GM06990 (cell line): ENCODE measurements around the gene KDM6A.
"Not testable (repeated sequence)": the region's sequence is repeated elsewhere in the genome, so short reads cannot be mapped to it uniquely, and the experiment has no call there.

Experiments used
- DNase-seq: peaks from one replicate; pipeline ENCODE4 v3.0.0-alpha.2; 2011; ENCODE audit not compliant: insufficient read length; ENCODE audit errors: extremely low read depth
- H3K27me3 ChIP-seq: replicated peaks from 2 replicates; pipeline ENCODE4 v1.6.0; 2011; ENCODE audit warnings: low read length; ENCODE audit not compliant: control insufficient read depth, insufficient read depth
- H3K36me3 ChIP-seq: 2 replicates; pipeline ENCODE4 v1.5.1; 2011; ENCODE audit warnings: low read length; ENCODE audit not compliant: control insufficient read depth, insufficient read depth
- H3K4me3 ChIP-seq: replicated peaks from 2 replicates; pipeline ENCODE4 v1.5.1; 2011; ENCODE audit warnings: low read depth, mild to moderate bottlenecking, control low read depth, low read length
- TF ChIP-seq, protein P1 (sequence below): IDR thresholded peaks from 2 replicates; pipeline ENCODE4 v1.5.1; 2011; ENCODE audit warnings: low read length, control low read depth, mild to moderate bottlenecking, inconsistent platforms; ENCODE audit not compliant: insufficient read depth, poor library complexity, severe bottlenecking

KDM6A gene

DNA sequence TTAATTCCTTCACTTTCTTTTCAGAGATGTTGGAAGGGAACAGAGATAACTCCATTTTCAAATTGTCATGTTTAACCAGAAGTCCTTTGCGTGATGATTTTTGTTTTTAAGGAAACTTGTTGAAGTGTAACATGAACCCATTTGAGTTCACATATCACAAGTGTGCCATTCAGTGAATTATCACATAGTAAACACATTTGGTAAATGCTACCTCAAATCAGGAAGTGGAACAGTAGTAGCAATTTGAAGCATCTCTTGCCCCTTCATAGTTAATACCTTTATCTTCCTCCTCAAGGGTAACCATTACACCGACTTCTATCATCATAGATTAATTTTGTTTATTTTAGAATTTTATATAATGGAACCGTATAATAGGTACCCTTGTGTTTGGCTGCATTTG lies 35.8 kb downstream of the KDM6A start:
- Histone ChIP-seq H3K36me3 (no peaks in the 10 kb centered on the region), H3K27me3 (no peaks in the 10 kb centered on the region), H3K4me3 (no peak overlapping the region)
- no peak for DNase-seq
- TF ChIP-seq, protein P1, sequence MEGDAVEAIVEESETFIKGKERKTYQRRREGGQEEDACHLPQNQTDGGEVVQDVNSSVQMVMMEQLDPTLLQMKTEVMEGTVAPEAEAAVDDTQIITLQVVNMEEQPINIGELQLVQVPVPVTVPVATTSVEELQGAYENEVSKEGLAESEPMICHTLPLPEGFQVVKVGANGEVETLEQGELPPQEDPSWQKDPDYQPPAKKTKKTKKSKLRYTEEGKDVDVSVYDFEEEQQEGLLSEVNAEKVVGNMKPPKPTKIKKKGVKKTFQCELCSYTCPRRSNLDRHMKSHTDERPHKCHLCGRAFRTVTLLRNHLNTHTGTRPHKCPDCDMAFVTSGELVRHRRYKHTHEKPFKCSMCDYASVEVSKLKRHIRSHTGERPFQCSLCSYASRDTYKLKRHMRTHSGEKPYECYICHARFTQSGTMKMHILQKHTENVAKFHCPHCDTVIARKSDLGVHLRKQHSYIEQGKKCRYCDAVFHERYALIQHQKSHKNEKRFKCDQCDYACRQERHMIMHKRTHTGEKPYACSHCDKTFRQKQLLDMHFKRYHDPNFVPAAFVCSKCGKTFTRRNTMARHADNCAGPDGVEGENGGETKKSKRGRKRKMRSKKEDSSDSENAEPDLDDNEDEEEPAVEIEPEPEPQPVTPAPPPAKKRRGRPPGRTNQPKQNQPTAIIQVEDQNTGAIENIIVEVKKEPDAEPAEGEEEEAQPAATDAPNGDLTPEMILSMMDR = no peak

DNA sequence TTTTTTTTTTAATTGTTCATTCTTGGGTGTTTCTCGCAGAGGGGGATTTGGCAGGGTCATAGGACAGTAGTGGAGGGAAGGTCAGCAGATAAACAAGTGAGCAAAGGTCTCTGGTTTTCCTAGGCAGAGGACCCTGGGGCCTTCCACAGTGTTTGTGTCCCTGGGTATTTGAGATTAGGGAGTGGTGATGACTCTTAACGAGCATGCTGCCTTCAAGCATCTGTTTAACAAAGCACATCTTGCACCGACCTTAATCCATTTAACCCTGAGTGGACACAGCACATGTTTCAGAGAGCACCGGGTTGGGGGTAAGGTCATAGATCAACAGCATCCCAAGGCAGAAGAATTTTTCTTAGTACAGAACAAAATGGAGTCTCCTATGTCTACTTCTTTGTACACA lies 37.5 kb downstream of the KDM6A start:
- not testable (repeated sequence) for DNase-seq, H3K27me3 ChIP-seq, H3K36me3 ChIP-seq, H3K4me3 ChIP-seq

DNA sequence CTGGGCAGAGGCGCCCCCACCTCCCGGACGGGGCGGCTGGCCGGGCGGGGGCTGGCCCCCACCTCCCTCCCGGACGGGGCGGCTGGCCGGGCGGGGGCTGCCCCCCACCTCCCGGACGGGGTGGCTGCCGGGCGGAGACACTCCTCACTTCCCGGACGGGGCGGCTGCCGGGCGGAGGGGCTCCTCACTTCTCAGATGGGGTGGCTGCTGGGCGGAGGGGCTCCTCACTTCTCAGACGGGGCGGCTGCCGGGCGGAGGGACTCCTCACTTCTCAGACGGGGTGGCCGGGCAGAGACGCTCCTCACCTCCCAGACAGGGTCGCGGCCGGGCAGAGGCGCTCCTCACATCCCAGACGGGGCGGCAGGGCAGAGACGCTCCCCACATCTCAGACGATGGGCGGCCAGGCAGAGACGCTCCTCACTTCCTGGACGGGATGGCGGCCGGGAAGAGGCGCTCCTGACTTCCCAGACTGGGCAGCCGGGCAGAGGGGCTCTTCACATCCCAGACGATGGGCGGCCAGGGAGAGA lies 38.1 kb downstream of the KDM6A start:
- not testable (repeated sequence) for H3K36me3 ChIP-seq, H3K27me3 ChIP-seq, H3K4me3 ChIP-seq, DNase-seq

DNA sequence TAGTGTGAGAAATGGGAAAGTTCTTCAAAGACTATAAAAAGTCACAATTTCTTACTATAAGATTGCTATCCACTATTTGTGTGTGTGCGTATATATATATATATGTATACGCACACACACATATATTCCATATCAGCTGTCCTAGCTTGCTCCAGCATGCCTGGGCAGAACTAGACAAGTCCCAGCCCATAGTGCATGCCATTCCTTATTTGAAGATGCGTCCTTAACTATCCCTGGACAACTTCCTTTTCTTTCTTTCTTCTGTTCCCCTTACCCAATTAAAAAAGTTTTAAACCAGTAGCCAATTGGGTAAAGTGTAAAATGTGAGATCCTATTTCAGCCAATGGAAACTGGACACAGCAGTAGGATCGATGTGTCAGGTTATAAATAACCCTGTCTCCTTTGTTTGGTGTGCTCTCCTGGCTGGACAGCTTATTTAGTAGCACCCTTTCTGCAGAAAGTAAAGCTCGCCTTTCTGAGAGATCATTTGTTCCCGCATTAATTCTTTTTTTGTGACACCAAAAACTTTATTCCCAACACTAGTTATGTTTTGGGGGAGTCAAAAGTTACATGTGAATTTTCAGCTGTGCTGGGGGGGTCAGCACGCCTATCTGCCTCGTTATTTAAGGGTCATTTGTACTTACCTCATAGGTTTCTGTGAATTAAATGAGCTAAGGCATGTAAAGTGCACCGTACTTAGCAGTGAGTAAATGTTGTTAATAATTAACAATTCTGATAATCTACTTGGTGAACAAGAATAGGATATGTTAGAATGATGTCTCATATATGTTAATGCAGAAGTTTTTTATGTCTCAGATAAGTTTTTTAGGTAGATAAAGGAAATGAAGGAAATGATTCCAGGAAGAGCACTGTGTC lies 40.9 kb downstream of the KDM6A start:
- no peaks in the 10 kb centered on the region; the same call in 1 of the 2 replicates for H3K36me3 ChIP-seq

DNA sequence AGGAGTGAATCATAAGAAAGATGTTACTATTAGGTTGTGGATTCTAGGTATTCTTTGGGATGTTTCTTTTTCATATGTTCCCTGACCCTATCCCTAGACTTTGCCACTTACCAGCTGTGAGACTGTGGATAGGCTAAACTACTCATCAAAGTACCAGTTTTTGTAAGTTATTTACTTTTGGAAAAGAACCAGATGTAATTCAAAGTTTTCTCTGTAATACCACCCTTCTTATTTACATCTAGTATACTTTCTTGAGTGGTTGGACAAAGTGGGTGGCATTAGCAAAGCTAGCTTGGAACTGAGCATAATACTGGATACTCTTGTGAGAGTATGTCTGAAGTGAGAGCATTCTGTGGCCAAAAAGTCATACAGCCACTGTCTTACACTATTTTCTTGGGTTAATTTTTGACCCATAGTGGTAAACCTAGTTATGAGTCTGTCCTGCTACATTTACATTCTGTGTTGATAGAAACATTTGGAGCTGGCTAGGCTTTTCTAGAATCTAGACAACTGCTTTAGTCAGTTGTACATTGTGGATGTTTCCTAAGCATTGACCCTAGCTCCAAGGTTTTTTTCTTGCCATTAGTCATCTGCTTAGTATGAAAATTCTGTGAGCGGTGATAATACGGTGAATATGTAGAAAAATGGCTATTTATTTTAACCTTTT lies 41.7 kb downstream of the KDM6A start:
- DNase-seq = no peak

More for the DNA sequence above, 40.9 kb downstream of the KDM6A start:
- Histone ChIP-seq H3K27me3 (no peaks in the 10 kb centered on the region), H3K4me3 (no peak overlapping the region)
- no peak for DNase-seq
- TF ChIP-seq, protein P1 = no peak

DNA sequence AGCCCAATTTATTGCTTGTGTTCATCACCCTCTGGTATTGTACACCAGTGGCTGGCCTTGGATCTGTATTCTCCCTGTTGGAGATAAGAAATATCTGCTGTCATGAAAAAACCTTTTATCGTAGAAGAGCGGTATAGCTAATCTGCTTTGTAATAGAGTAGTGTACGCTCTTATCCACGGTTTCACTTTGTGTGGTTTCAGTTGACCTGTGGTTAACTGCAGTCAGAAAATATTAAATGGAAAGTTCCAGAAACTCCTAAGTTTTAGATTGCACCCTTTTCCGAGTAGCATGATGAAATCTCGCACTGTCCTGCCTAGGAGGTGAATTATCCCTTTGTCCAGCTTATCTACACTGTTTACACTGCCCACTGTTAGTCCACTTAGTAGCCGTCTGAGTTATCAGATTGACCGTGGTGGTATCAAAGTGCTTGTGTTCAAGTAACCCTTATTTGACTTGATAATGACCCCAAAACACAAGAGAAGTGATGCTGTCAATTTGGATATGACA lies 42.4 kb downstream of the KDM6A start:
- Histone ChIP-seq H3K4me3 (no peak overlapping the region), H3K36me3 (no peaks in the 10 kb centered on the region; the same call in 1 of the 2 replicates), H3K27me3 (no peaks in the 10 kb centered on the region)
- DNase-seq = no peak
- TF ChIP-seq, protein P1 = no peak

More for the DNA sequence above, 41.7 kb downstream of the KDM6A start:
- no peaks in the 10 kb centered on the region; the same call in 1 of the 2 replicates for H3K36me3 ChIP-seq
- TF ChIP-seq, protein P1 = no peak
- no peaks in the 10 kb centered on the region for H3K27me3 ChIP-seq
- no peak overlapping the region for H3K4me3 ChIP-seq
